ENCODE results near the gene RNF144A.

Gene RNF144A

GRCh38 chr2:7027956-7028655 is 110.9 kb downstream of the RNF144A start:
- Histone ChIP-seq H3K4me1 (ENCODE audit: insufficient read depth, low read length, poor library complexity, severe bottlenecking) (no peaks in the 10 kb centered on the region), H2AFZ (ENCODE audit: low read length) (no peak overlapping the region), H3K9me2 (replicated peaks; ENCODE audit: low read depth, low read length) (no peaks in the 10 kb centered on the region), H3K36me3 (ENCODE audit: insufficient read depth, low read length) (peaks cover 4% of the 10 kb centered on the region; the same call in 1 of the 2 replicates), H3K27me3 (ENCODE audit: insufficient read depth, low read length, poor library complexity, severe bottlenecking) (no peaks in the 10 kb centered on the region), H3K9me3 (ENCODE audit: insufficient read depth, low read depth, low read length) (no peaks in the 10 kb centered on the region), H3K9ac (ENCODE audit: low read depth, low read length, poor library complexity, severe bottlenecking) (no peak overlapping the region), H4K20me1 (ENCODE audit: insufficient read depth, low read length, poor library complexity, severe bottlenecking) (no peaks in the 10 kb centered on the region), H3F3A (ENCODE audit: low read depth) (no peaks in the 10 kb centered on the region), H3K79me2 (ENCODE audit: insufficient read depth, low read length) (no peaks in the 10 kb centered on the region), H3K4me3 (ENCODE audit: low read length, poor library complexity, severe bottlenecking) (no peak overlapping the region), H3K4me2 (ENCODE audit: low read depth, low read length, poor library complexity, severe bottlenecking) (no peak overlapping the region)
- TF ChIP-seq EZH2phosphoT487 (IDR thresholded peaks at IDR 0.05; ENCODE audit: borderline replicate concordance) (no peak), CTCF (conservative IDR thresholded peaks at IDR 0.05; ENCODE audit: low read length) (no peak)

GRCh38 chr2:7028846-7029245 is 111.6 kb downstream of the RNF144A start:
- Histone ChIP-seq H3K36me3 (ENCODE audit: insufficient read depth, low read length) (peaks cover 4% of the 10 kb centered on the region; the same call in 1 of the 2 replicates), H3K4me3 (ENCODE audit: low read length, poor library complexity, severe bottlenecking) (no peak overlapping the region)

GRCh38 chr2:7029291-7030059 is 112.3 kb downstream of the RNF144A start:
- Histone ChIP-seq H4K20me1 (ENCODE audit: insufficient read depth, low read length, poor library complexity, severe bottlenecking) (no peaks in the 10 kb centered on the region), H3K9ac (ENCODE audit: low read depth, low read length, poor library complexity, severe bottlenecking) (no peak overlapping the region), H3F3A (ENCODE audit: low read depth) (no peaks in the 10 kb centered on the region), H3K4me2 (ENCODE audit: low read depth, low read length, poor library complexity, severe bottlenecking) (no peak overlapping the region), H3K9me2 (replicated peaks; ENCODE audit: low read depth, low read length) (no peaks in the 10 kb centered on the region), H3K36me3 (ENCODE audit: insufficient read depth, low read length) (peaks cover 4% of the 10 kb centered on the region; the same call in 1 of the 2 replicates), H3K4me1 (ENCODE audit: insufficient read depth, low read length, poor library complexity, severe bottlenecking) (no peaks in the 10 kb centered on the region), H2AFZ (ENCODE audit: low read length) (no peak overlapping the region), H3K27me3 (ENCODE audit: insufficient read depth, low read length, poor library complexity, severe bottlenecking) (no peaks in the 10 kb centered on the region), H3K79me2 (ENCODE audit: insufficient read depth, low read length) (no peaks in the 10 kb centered on the region), H3K4me3 (ENCODE audit: low read length, poor library complexity, severe bottlenecking) (no peak overlapping the region), H3K9me3 (ENCODE audit: insufficient read depth, low read depth, low read length) (no peaks in the 10 kb centered on the region)
- TF ChIP-seq EZH2phosphoT487 (IDR thresholded peaks at IDR 0.05; ENCODE audit: borderline replicate concordance) (no peak), CTCF (conservative IDR thresholded peaks at IDR 0.05; ENCODE audit: low read length) (no peak)

More at GRCh38 chr2:7028846-7029245, 111.6 kb downstream of the RNF144A start:
- H3K9me2 ChIP-seq (replicated peaks; ENCODE audit: low read depth, low read length): no peaks in the 10 kb centered on the region
- H2AFZ ChIP-seq (ENCODE audit: low read length): no peak overlapping the region
- no peaks in the 10 kb centered on the region for H3K4me1 ChIP-seq (ENCODE audit: insufficient read depth, low read length, poor library complexity, severe bottlenecking)
- no peak for TF ChIP-seq EZH2phosphoT487 (IDR thresholded peaks at IDR 0.05; ENCODE audit: borderline replicate concordance)
- no peak for TF ChIP-seq CTCF (conservative IDR thresholded peaks at IDR 0.05; ENCODE audit: low read length)
- no peaks in the 10 kb centered on the region for H3K27me3 ChIP-seq (ENCODE audit: insufficient read depth, low read length, poor library complexity, severe bottlenecking)
- no peaks in the 10 kb centered on the region for H3K9me3 ChIP-seq (ENCODE audit: insufficient read depth, low read depth, low read length)
- H3K79me2 ChIP-seq (ENCODE audit: insufficient read depth, low read length): no peaks in the 10 kb centered on the region
- H3K4me2 ChIP-seq (ENCODE audit: low read depth, low read length, poor library complexity, severe bottlenecking): no peak overlapping the region
- no peaks in the 10 kb centered on the region for H3F3A ChIP-seq (ENCODE audit: low read depth)
- no peaks in the 10 kb centered on the region for H4K20me1 ChIP-seq (ENCODE audit: insufficient read depth, low read length, poor library complexity, severe bottlenecking)
- H3K9ac ChIP-seq (ENCODE audit: low read depth, low read length, poor library complexity, severe bottlenecking): no peak overlapping the region
